Measurements from ENCODE around the gene PAQR5.
"Not testable (repeated sequence)": the region's sequence is repeated elsewhere in the genome, so short reads cannot be mapped to it uniquely, and the experiment has no call there.

PAQR5 gene

DNA sequence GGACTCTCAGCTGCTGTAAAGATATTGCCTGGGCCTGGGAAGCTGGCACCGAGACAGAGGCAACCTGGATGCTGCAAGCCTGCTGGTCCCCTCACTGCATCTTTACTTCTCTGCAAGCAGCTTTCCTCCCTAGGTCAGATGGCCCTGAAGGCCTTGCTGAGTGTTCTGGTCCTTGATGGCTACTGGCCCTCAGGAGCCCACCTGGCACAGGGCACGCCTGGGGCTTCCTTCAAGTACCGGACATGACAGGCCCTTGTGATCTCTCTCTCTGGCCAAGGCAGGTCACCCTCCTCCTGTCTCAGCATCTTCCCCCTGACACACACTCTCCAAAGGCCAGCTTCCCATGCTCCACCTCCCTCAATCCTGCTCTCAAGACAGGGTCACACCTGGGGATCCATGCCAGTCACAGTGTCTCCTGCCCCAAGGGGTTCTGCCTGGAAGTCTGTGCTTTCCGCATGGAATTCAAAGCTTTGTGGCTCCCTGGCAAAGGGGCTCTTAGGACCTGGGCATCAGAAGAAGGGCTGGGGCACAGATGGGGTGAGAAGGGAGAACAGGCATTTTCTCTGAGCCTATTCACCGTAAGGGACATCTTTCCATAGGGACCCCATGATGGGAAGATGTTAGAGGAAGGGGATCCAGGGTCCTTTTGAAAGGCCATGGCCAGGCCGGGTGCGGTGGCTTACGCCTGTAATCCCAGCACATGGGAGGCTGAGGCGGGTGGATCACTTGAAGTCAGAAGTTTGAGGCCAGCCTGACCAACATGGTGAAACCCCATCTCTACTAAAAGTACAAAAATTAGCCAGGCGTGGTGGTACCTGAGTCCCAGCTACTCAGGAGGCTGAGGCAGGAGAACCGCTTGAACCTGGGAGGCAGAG lies 4.7 kb upstream of the PAQR5 start:
- DNase-seq = no peak

GRCh38 chr15:69296606-69297005 lies 2.1 kb upstream of the PAQR5 start:
- no peak for DNase-seq

- no peak for DNase-seq
Observed at GRCh38 chr15:69297642-69298353, 914 bp upstream of the PAQR5 start.

DNA sequence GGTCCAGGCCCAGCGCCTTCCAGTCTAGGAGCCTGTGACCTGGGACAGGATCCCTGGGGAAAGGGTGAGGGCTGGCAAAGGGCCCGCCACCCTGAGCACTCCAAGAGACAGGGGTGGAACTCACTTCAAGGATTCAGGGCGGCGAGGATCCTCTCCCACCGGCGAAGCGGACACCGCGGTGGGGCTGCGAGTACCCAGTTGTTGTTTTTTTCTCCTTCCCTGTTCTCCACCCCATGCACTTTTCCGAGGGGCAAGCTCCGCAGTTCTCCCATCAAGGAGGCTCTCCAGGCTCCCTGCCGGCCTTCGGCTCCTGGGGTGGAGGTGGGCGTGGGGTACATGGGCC lies 387 bp upstream of the PAQR5 start:
- no peak for DNase-seq

GRCh38 chr15:69299451-69299886 lies 757 bp downstream of the PAQR5 start:
- DNase-seq = no peak

- no peak for DNase-seq
Observed at GRCh38 chr15:69299943-69300588, 1.4 kb downstream of the PAQR5 start.

- DNase-seq = not testable (repeated sequence)
Observed at GRCh38 chr15:69301101-69301500, 2.4 kb downstream of the PAQR5 start.

- DNase-seq = not testable (repeated sequence)
Observed at GRCh38 chr15:69302087-69302486, 3.4 kb downstream of the PAQR5 start.

DNA sequence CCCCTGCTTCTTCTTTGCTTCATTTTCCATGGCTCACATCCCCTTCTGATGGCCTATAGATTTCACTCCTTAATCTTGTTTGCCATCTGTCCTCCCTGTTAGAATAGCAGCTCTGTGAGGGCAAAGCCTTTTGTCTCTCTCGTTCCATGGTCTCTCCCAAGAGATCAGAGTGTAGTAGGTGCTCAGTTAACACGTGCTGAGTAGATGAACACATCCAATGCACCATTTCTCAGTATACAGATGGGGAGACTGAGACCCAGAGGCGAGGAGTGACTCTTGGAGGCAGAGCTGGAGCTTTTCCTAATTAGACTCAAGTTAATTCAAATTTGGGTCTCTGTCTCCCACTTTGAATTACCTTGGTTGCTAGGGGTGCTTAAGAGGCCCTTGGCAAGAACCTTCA lies 4.2 kb downstream of the PAQR5 start:
- no peak for DNase-seq

- no peak for DNase-seq
Observed at GRCh38 chr15:69303337-69304181, 4.8 kb downstream of the PAQR5 start.

GRCh38 chr15:69304182-69304545 lies 5.5 kb downstream of the PAQR5 start:
- no peak for DNase-seq

DNA sequence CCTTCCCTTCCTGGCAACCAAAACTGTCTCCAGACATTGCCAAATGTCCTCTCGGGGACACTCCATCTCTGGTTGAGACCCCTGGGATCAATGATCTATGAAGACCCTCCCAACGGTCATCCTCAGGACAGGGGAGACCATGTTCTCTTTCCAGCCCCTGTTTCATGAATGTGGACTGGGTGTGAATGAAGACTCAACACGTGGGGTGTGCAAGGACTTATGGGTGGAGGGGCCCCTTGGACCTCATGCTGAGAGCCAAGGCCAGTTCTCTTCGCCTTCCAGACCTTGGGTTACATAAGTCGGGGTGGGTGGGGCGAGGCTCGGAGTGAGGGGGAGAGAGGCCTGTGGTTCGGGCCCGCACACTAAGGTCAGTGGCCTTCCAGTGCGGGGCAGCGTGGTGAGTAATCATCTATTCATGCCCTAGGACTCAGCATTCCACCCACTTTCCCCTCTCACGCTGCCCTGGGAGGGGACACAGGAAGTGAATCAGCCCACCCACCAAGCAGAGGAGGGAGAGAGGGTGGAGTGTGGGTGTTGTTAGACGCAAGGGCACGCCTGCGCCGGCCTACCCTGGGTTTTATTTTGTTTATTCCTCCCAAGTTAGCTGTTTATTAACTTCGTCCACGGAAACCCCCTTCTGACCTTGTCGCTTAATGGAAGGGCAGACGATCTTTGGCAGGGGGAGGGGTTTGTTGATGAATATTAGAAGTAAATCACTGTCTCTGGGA lies 6.7 kb downstream of the PAQR5 start:
- DNase-seq = no peak

- DNase-seq = no peak
Observed at GRCh38 chr15:69305933-69306568, 7.3 kb downstream of the PAQR5 start.

GRCh38 chr15:69307939-69308338 lies 9.2 kb downstream of the PAQR5 start:
- DNase-seq = no peak

GRCh38 chr15:69308949-69309348 lies 10.2 kb downstream of the PAQR5 start:
- no peak for DNase-seq

GRCh38 chr15:69311319-69311721 lies 12.6 kb downstream of the PAQR5 start:
- DNase-seq = no peak

DNA sequence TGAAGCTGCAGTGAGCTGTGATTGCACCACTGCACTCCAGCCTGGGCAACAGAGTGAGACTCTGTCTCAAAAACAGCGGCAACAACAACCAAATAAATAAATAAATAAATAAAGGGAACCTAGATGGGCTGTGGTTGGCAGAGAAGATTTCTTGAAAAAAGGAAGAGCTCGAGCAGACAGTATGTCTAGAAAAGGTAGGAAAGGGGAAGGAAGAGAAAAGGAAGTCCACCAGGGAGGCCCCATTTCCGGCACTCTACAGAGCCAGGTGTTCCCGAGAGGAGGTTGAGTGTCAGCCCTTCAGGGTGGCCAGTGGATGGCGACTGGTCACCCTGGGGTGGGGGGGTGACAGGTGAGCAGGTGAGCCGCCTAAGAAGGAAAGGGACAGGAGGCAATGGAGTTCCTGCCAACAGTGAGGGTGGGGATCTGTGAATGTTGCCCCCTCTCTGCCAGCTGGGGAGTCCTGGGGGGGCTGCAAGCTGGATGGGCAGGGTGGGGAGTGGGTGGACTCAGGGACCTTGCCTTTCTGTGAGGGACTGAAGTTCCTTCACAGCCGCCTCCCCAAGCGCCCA lies 14.8 kb downstream of the PAQR5 start:
- DNase-seq = no peak

DNA sequence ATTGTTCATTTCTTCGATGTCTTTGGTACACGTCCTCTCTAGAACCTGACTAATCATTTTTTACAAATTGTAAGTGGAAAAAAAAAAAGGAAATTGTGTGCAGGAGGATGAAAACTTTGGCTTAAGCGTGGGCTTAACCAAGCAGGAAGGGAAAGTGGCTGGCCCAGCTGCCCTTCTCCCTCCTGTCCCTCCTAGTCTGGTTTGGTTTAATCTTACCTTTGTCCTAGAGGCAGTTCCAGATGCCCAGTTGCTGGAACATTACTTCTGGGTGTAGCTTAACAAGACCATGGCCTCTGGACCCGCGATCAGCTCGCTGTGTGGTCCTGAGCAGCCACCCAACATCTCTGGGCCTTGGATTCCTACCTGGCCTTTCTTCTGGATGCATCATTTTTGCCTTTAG lies 15.4 kb downstream of the PAQR5 start:
- DNase-seq = no peak

DNA sequence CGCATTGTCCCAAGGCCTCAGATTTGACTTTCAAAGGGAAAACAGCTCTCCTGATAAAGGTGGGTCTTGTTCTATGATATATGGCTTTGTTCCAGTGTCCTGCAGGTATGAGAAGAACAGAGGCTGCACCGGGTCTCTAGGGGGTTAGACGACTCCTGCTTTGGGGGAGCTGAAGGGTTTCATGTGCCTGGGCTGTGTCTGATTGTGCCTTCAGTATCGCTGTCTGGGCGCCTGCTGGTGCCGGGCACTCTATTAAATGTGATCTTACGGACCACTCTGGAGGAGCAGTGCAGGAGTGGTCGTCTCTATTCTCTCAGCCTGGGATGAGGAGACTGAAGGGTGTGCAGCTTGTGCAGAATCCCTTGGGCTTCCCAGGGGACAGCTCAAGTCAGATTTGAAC lies 16.0 kb downstream of the PAQR5 start:
- DNase-seq = no peak

GRCh38 chr15:69315402-69316110 lies 16.8 kb downstream of the PAQR5 start:
- DNase-seq = no peak

- DNase-seq = no peak
Observed at GRCh38 chr15:69316291-69316690, 17.6 kb downstream of the PAQR5 start.
